Activated T-cell treated with anti-CD3 and anti-CD28 coated beads, Interleukin-2, amount 50 U/mL, for 24 hours (primary cell): ENCODE results near the gene TMCC1.
"Not testable (repeated sequence)": the region's sequence is repeated elsewhere in the genome, so short reads cannot be mapped to it uniquely, and the experiment has no call there.

Experiments
- DNase-seq: peaks from one replicate; pipeline ENCODE4 v3.0.0-alpha.2; 2020
- H3K27ac Mint-ChIP-seq: 2 replicates; pipeline ENCODE4 v1.8.0; 2020; ENCODE audit warnings: mild to moderate bottlenecking, mixed read lengths
- H3K27me3 Mint-ChIP-seq: 2 replicates; pipeline ENCODE4 v1.8.0; 2020; ENCODE audit warnings: mixed read lengths
- H3K36me3 Mint-ChIP-seq: 2 replicates; pipeline ENCODE4 v1.8.0; 2020; ENCODE audit warnings: low read depth, mixed read lengths
- H3K4me1 Mint-ChIP-seq: 2 replicates; pipeline ENCODE4 v1.8.0; 2020; ENCODE audit warnings: low read depth, mixed read lengths
- H3K4me3 Mint-ChIP-seq: 2 replicates; pipeline ENCODE4 v1.8.0; 2020; ENCODE audit warnings: mild to moderate bottlenecking, moderate library complexity, mixed read lengths
- H3K9me3 Mint-ChIP-seq: 2 replicates; pipeline ENCODE4 v1.8.0; 2020; ENCODE audit warnings: mixed read lengths

TMCC1 gene

GRCh38 chr3:129836381-129837064 lies 57.0 kb downstream of the TMCC1 start:
- Mint-ChIP-seq H3K27ac (no peak overlapping the region), H3K27me3 (no peaks in the 10 kb centered on the region), H3K36me3 (peaks cover 16% of the 10 kb centered on the region), H3K4me3 (no peak overlapping the region), H3K4me1 (peaks cover 7% of the 10 kb centered on the region), H3K9me3 (no peaks in the 10 kb centered on the region)
- no peak for DNase-seq

GRCh38 chr3:129835198-129835597 lies 58.3 kb downstream of the TMCC1 start:
- Mint-ChIP-seq H3K9me3 (no peaks in the 10 kb centered on the region), H3K4me1 (peaks cover 7% of the 10 kb centered on the region), H3K27ac (no peak overlapping the region), H3K36me3 (peaks cover 10% of the 10 kb centered on the region), H3K4me3 (no peak overlapping the region), H3K27me3 (no peaks in the 10 kb centered on the region)
- no peak for DNase-seq

- peaks cover 7% of the 10 kb centered on the region for H3K4me1 Mint-ChIP-seq
- no peaks in the 10 kb centered on the region for H3K27me3 Mint-ChIP-seq
- H3K4me3 Mint-ChIP-seq = no peak overlapping the region
- H3K36me3 Mint-ChIP-seq = peaks cover 8% of the 10 kb centered on the region
- no peak overlapping the region for H3K27ac Mint-ChIP-seq
- DNase-seq = no peak
- no peaks in the 10 kb centered on the region for H3K9me3 Mint-ChIP-seq
Observed at GRCh38 chr3:129834580-129834979, 58.9 kb downstream of the TMCC1 start.

GRCh38 chr3:129831942-129832341 lies 61.6 kb downstream of the TMCC1 start:
- peaks cover 18% of the 10 kb centered on the region for H3K4me1 Mint-ChIP-seq
- not testable (repeated sequence) for H3K9me3 Mint-ChIP-seq, H3K27ac Mint-ChIP-seq, H3K36me3 Mint-ChIP-seq, H3K4me3 Mint-ChIP-seq, DNase-seq, H3K27me3 Mint-ChIP-seq

GRCh38 chr3:129831503-129831902 lies 62.0 kb downstream of the TMCC1 start:
- Mint-ChIP-seq H3K27ac (no peak overlapping the region), H3K4me1 (peaks cover 22% of the 10 kb centered on the region), H3K36me3 (peaks cover 3% of the 10 kb centered on the region)

GRCh38 chr3:129829640-129830039 lies 63.9 kb downstream of the TMCC1 start:
- Mint-ChIP-seq H3K27me3 (no peaks in the 10 kb centered on the region), H3K4me1 (peaks cover 24% of the 10 kb centered on the region), H3K36me3 (peaks cover 3% of the 10 kb centered on the region), H3K27ac (no peak overlapping the region), H3K4me3 (no peak overlapping the region), H3K9me3 (no peaks in the 10 kb centered on the region)
- no peak for DNase-seq

More at GRCh38 chr3:129831503-129831902, 62.0 kb downstream of the TMCC1 start:
- Mint-ChIP-seq H3K9me3 (no peaks in the 10 kb centered on the region), H3K4me3 (no peak overlapping the region), H3K27me3 (no peaks in the 10 kb centered on the region)
- DNase-seq = no peak

GRCh38 chr3:129827765-129828164 lies 65.7 kb downstream of the TMCC1 start:
- Mint-ChIP-seq H3K36me3 (peaks cover 6% of the 10 kb centered on the region), H3K27me3 (no peaks in the 10 kb centered on the region), H3K4me1 (peaks cover 24% of the 10 kb centered on the region), H3K9me3 (no peaks in the 10 kb centered on the region), H3K27ac (no peak overlapping the region), H3K4me3 (no peak overlapping the region)
- no peak for DNase-seq

- no peak for DNase-seq
- no peak overlapping the region for H3K27ac Mint-ChIP-seq
- peaks cover 11% of the 10 kb centered on the region for H3K36me3 Mint-ChIP-seq
- no peaks in the 10 kb centered on the region for H3K9me3 Mint-ChIP-seq
- no peak overlapping the region for H3K4me3 Mint-ChIP-seq
- peaks cover 24% of the 10 kb centered on the region for H3K4me1 Mint-ChIP-seq
- no peaks in the 10 kb centered on the region for H3K27me3 Mint-ChIP-seq
Observed at GRCh38 chr3:129824926-129825541, 68.5 kb downstream of the TMCC1 start.

- H3K4me1 Mint-ChIP-seq = peaks cover 12% of the 10 kb centered on the region
- H3K9me3 Mint-ChIP-seq = no peaks in the 10 kb centered on the region
- H3K4me3 Mint-ChIP-seq = no peak overlapping the region
- H3K27ac Mint-ChIP-seq = no peak overlapping the region
- DNase-seq = no peak
- peaks cover 19% of the 10 kb centered on the region for H3K36me3 Mint-ChIP-seq
- H3K27me3 Mint-ChIP-seq = no peaks in the 10 kb centered on the region
Observed at GRCh38 chr3:129822679-129823078, 70.8 kb downstream of the TMCC1 start.

GRCh38 chr3:129822241-129822640 lies 71.3 kb downstream of the TMCC1 start:
- Mint-ChIP-seq H3K27ac (no peak overlapping the region), H3K27me3 (no peaks in the 10 kb centered on the region), H3K4me1 (peaks cover 7% of the 10 kb centered on the region), H3K4me3 (no peak overlapping the region), H3K9me3 (no peaks in the 10 kb centered on the region), H3K36me3 (peaks cover 19% of the 10 kb centered on the region)
- DNase-seq = no peak

- Mint-ChIP-seq H3K27me3 (no peaks in the 10 kb centered on the region), H3K36me3 (peaks cover 22% of the 10 kb centered on the region), H3K27ac (no peak overlapping the region), H3K4me1 (peaks cover 6% of the 10 kb centered on the region), H3K4me3 (no peak overlapping the region), H3K9me3 (no peaks in the 10 kb centered on the region)
- no peak for DNase-seq
Observed at GRCh38 chr3:129820587-129820986, 72.9 kb downstream of the TMCC1 start.

GRCh38 chr3:129812589-129812988 lies 80.9 kb downstream of the TMCC1 start:
- peaks cover 24% of the 10 kb centered on the region for H3K36me3 Mint-ChIP-seq
- H3K27ac Mint-ChIP-seq = no peak overlapping the region
- peaks cover 23% of the 10 kb centered on the region for H3K4me1 Mint-ChIP-seq
- no peak for DNase-seq
- H3K4me3 Mint-ChIP-seq = no peak overlapping the region
- H3K9me3 Mint-ChIP-seq = peaks cover 5% of the 10 kb centered on the region
- no peaks in the 10 kb centered on the region for H3K27me3 Mint-ChIP-seq

GRCh38 chr3:129809297-129809696 lies 84.2 kb downstream of the TMCC1 start:
- no peaks in the 10 kb centered on the region for H3K9me3 Mint-ChIP-seq
- no peaks in the 10 kb centered on the region for H3K27me3 Mint-ChIP-seq
- H3K4me1 Mint-ChIP-seq = peaks cover 11% of the 10 kb centered on the region
- peaks cover 11% of the 10 kb centered on the region for H3K36me3 Mint-ChIP-seq
- no peak for DNase-seq
- H3K4me3 Mint-ChIP-seq = no peak overlapping the region
- no peak overlapping the region for H3K27ac Mint-ChIP-seq

GRCh38 chr3:129796146-129796545 lies 97.4 kb downstream of the TMCC1 start:
- Mint-ChIP-seq H3K36me3 (peaks cover 4% of the 10 kb centered on the region), H3K27ac (no peak overlapping the region), H3K4me3 (no peak overlapping the region), H3K27me3 (no peaks in the 10 kb centered on the region), H3K4me1 (peaks cover 26% of the 10 kb centered on the region), H3K9me3 (no peaks in the 10 kb centered on the region)
- DNase-seq = no peak

GRCh38 chr3:129795186-129796010 lies 98.1 kb downstream of the TMCC1 start:
- no peak for DNase-seq
- Mint-ChIP-seq H3K36me3 (peaks cover 4% of the 10 kb centered on the region), H3K4me1 (peaks cover 26% of the 10 kb centered on the region), H3K27ac (no peak overlapping the region), H3K4me3 (no peak overlapping the region), H3K9me3 (no peaks in the 10 kb centered on the region), H3K27me3 (no peaks in the 10 kb centered on the region)
